Measurements from ENCODE around the gene MRGPRG.

MRGPRG gene

GRCh38 chr11:3207526-3208189 lies 11.0 kb downstream of the MRGPRG start:
- DNase-seq (no peak), ATAC-seq (ENCODE audit: insufficient read depth, low read depth) (no peak)
- H3K4me2 ChIP-seq (ENCODE audit: insufficient read depth, low read length) = no peak overlapping the region
- peaks cover 15% of the 10 kb centered on the region for H3K4me1 ChIP-seq (ENCODE audit: insufficient read depth, low read length)
- no peak overlapping the region for H3K27ac ChIP-seq (ENCODE audit: low read length)
- H3K9ac ChIP-seq (ENCODE audit: low read depth, low read length) = no peak overlapping the region
- H3K27me3 ChIP-seq (ENCODE audit: insufficient read depth, low read length, poor library complexity) = no peaks in the 10 kb centered on the region
- TF ChIP-seq, protein P1, sequence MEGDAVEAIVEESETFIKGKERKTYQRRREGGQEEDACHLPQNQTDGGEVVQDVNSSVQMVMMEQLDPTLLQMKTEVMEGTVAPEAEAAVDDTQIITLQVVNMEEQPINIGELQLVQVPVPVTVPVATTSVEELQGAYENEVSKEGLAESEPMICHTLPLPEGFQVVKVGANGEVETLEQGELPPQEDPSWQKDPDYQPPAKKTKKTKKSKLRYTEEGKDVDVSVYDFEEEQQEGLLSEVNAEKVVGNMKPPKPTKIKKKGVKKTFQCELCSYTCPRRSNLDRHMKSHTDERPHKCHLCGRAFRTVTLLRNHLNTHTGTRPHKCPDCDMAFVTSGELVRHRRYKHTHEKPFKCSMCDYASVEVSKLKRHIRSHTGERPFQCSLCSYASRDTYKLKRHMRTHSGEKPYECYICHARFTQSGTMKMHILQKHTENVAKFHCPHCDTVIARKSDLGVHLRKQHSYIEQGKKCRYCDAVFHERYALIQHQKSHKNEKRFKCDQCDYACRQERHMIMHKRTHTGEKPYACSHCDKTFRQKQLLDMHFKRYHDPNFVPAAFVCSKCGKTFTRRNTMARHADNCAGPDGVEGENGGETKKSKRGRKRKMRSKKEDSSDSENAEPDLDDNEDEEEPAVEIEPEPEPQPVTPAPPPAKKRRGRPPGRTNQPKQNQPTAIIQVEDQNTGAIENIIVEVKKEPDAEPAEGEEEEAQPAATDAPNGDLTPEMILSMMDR (IDR thresholded peaks at IDR 0.05; ENCODE audit: borderline replicate concordance, extremely low read depth, low read length, poor library complexity, severe bottlenecking) = no peak
- TF ChIP-seq EZH2 (IDR thresholded peaks at IDR 0.05; ENCODE audit: borderline replicate concordance, low read depth, low read length, severe bottlenecking) = no peak
- H3K4me3 ChIP-seq (ENCODE audit: low read depth in 1 of 2, low read length in 2 of 2) = no peak overlapping the region
- peaks cover 10% of the 10 kb centered on the region for H3K9me3 ChIP-seq (ENCODE audit: insufficient read depth, low read length, severe bottlenecking)
- H3K79me2 ChIP-seq (ENCODE audit: insufficient read depth, low read length) = no peaks in the 10 kb centered on the region
- H3K36me3 ChIP-seq (ENCODE audit: insufficient read depth, low read length) = no peaks in the 10 kb centered on the region
- H4K20me1 ChIP-seq (ENCODE audit: insufficient read depth, low read length) = no peaks in the 10 kb centered on the region
- H2AFZ ChIP-seq (ENCODE audit: low read depth, low read length) = no peak overlapping the region

DNA sequence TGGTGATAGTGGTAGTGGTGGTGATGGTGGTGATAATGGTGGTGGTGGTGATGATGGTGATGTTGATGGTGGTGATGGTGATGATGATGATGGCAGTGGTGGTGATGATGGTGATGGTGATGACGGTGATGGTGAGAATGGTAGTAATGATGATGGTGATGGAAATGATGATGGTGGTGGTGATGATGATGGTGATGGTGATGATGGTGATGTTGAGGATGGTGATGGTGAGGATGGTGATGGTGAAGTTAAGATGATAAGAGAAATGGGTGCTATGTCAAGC lies 11.8 kb downstream of the MRGPRG start:
- H2AFZ ChIP-seq (ENCODE audit: low read depth, low read length) = no peak overlapping the region
- no peak overlapping the region for H3K9ac ChIP-seq (ENCODE audit: low read depth, low read length)
- H3K36me3 ChIP-seq (ENCODE audit: insufficient read depth, low read length) = no peaks in the 10 kb centered on the region
- no peaks in the 10 kb centered on the region for H4K20me1 ChIP-seq (ENCODE audit: insufficient read depth, low read length)
- H3K27me3 ChIP-seq (ENCODE audit: insufficient read depth, low read length, poor library complexity) = no peaks in the 10 kb centered on the region
- H3K4me1 ChIP-seq (ENCODE audit: insufficient read depth, low read length) = peaks cover 23% of the 10 kb centered on the region
- DNase-seq (no peak), ATAC-seq (ENCODE audit: insufficient read depth, low read depth) (no peak)
- H3K9me3 ChIP-seq (ENCODE audit: insufficient read depth, low read length, severe bottlenecking) = peaks cover 10% of the 10 kb centered on the region
- no peak overlapping the region for H3K4me2 ChIP-seq (ENCODE audit: insufficient read depth, low read length)
- no peak overlapping the region for H3K4me3 ChIP-seq (ENCODE audit: low read depth in 1 of 2, low read length in 2 of 2)
- TF ChIP-seq, protein P1 (IDR thresholded peaks at IDR 0.05; ENCODE audit: borderline replicate concordance, extremely low read depth, low read length, poor library complexity, severe bottlenecking) = no peak
- TF ChIP-seq EZH2 (IDR thresholded peaks at IDR 0.05; ENCODE audit: borderline replicate concordance, low read depth, low read length, severe bottlenecking) = no peak
- no peaks in the 10 kb centered on the region for H3K79me2 ChIP-seq (ENCODE audit: insufficient read depth, low read length)
- no peak overlapping the region for H3K27ac ChIP-seq (ENCODE audit: low read length)

DNA sequence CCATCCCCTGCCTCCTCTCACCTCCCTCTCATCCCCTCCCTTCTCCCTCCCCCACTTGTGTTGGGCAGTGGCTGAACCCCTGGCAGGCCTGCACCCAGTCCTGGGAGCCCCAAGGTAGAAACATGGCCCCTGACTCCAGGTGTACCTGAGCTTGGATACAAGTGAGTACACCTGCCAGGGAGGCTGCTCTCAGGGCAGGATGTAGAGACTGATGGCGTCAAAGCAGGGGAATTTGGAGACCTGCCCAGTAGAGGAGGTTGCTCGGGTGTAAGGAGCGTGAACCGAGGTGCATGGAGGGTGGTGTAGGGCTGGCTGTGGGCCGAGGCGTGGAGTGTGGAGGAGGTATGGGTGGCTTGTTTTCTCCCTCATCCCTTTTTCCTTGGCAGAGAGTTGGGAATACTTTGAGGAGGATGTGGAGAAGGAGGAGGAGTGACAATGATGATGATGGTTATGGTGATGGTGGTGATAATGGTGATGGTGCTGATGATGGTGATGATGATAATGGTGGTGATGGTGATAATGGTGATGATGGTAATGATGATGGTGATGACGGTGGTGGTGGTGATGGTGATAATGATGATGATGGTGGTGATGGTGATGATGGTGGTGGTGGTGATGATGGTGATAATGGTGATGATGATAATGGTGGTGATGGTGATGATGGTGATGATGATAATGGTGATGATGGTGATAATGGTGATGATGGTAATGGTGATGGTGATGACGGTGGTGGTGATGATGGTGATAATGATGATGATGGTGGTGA lies 12.3 kb downstream of the MRGPRG start:
- Histone ChIP-seq H2AFZ (ENCODE audit: low read depth, low read length) (no peak overlapping the region), H3K9me3 (ENCODE audit: insufficient read depth, low read length, severe bottlenecking) (peaks cover 6% of the 10 kb centered on the region), H3K27ac (ENCODE audit: low read length) (no peak overlapping the region), H4K20me1 (ENCODE audit: insufficient read depth, low read length) (no peaks in the 10 kb centered on the region), H3K27me3 (ENCODE audit: insufficient read depth, low read length, poor library complexity) (no peaks in the 10 kb centered on the region), H3K79me2 (ENCODE audit: insufficient read depth, low read length) (no peaks in the 10 kb centered on the region), H3K9ac (ENCODE audit: low read depth, low read length) (no peak overlapping the region), H3K4me1 (ENCODE audit: insufficient read depth, low read length) (peaks cover 28% of the 10 kb centered on the region), H3K36me3 (ENCODE audit: insufficient read depth, low read length) (no peaks in the 10 kb centered on the region), H3K4me2 (ENCODE audit: insufficient read depth, low read length) (no peak overlapping the region), H3K4me3 (ENCODE audit: low read depth in 1 of 2, low read length in 2 of 2) (no peak overlapping the region)
- DNase-seq (no peak), ATAC-seq (ENCODE audit: insufficient read depth, low read depth) (no peak)
- TF ChIP-seq, protein P1 (IDR thresholded peaks at IDR 0.05; ENCODE audit: borderline replicate concordance, extremely low read depth, low read length, poor library complexity, severe bottlenecking) = no peak
- TF ChIP-seq EZH2 (IDR thresholded peaks at IDR 0.05; ENCODE audit: borderline replicate concordance, low read depth, low read length, severe bottlenecking) = no peak
